A549 (cell line): Measurements from ENCODE around the gene ZNF860. TPM values are rescaled to one million over a fixed set of nuclear protein-coding genes. Genes with fewer than 3 reads are reported as not detected.
A peak's percentile ranks its signal among the peaks of the same experiment; 100 is the strongest.
"Not testable (repeated sequence)": the region's sequence is repeated elsewhere in the genome, so short reads cannot be mapped to it uniquely, and the experiment has no call there.

ENCODE experiments used
- ATAC-seq, 2 experiments: fragments of 200-7000 bp in 1 of 2; fragments of >200 bp in 1 of 2; cut with Nextera tagmentation in 1 of 2; cut with Tn5 transposase in 1 of 2; 3 replicates each; pipeline versions ENCODE4 v1.8.0 to v1.9.1; 2018 to 2020; ENCODE audit warnings: mild to moderate bottlenecking in 1 of 2, moderate library complexity in 1 of 2
- CTCF ChIA-PET: fragments of 300-600 bp; sonication (Branson Sonifier 250); formaldehyde crosslinking; extraction: SDS; loops from one replicate; lab custom pipeline; 2021; ENCODE audit warnings: antibody characterized with exemption, inconsistent platforms; lab: Yijun Ruan, JAX
- POLR2A ChIA-PET: fragments of 350-600 bp; formaldehyde crosslinking; extraction: SDS; loops from one replicate; lab custom pipeline; 2021; ENCODE audit warnings: antibody characterized with exemption, inconsistent platforms; lab: Yijun Ruan, JAX
- DNase-seq, 2 experiments: peaks; one replicate each; pipeline versions ENCODE4 v3.0.0 to v3.0.0-alpha.2; 2011 to 2016; ENCODE audit warnings: low read depth in 1 of 2, low spot score in 1 of 2
- FAIRE-seq: peaks from 2 replicates; lab custom pipeline; 2011; peaks lifted over from hg19 to GRCh38; lab: Jason Lieb, UNC
- H3K27ac ChIP-seq, 2 experiments: fragments of >200 bp; sonication (Bioruptor Twin); formaldehyde crosslinking; 3 replicates each; pipeline ENCODE4 v1.5.1; 2016 to 2017
- H3K4me1 ChIP-seq: fragments of >200 bp; sonication (Bioruptor Twin); formaldehyde crosslinking; 3 replicates; pipeline ENCODE4 v1.6.1; 2016
- H3K4me2 ChIP-seq: fragments of >200 bp; sonication (Bioruptor Twin); formaldehyde crosslinking; 3 replicates; pipeline ENCODE4 v1.6.1; 2016
- H3K4me3 ChIP-seq: fragments of >200 bp; sonication (Bioruptor Twin); formaldehyde crosslinking; 3 replicates; pipeline ENCODE4 v1.5.1; 2016
- H3K9me3 ChIP-seq: fragments of >200 bp; sonication (Bioruptor Twin); formaldehyde crosslinking; 3 replicates; pipeline ENCODE4 v1.6.1; 2016
- CBX2 ChIP-seq: fragments of 200-600 bp; sonication (generic); IDR thresholded peaks from 2 replicates; pipeline ENCODE4 v1.6.1; 2016; ENCODE audit warnings: low read depth, mild to moderate bottlenecking, borderline replicate concordance
- CBX8 ChIP-seq: fragments of 200-600 bp; sonication (generic); IDR thresholded peaks from 2 replicates; pipeline ENCODE4 v1.6.1; 2016
- CEBPB ChIP-seq, 2 experiments: fragments of >200 bp in 1 of 2; sonication (Bioruptor Twin) in 1 of 2; formaldehyde crosslinking in 1 of 2; IDR thresholded peaks; 2 replicates each; pipeline ENCODE4 v1.6.1; 2012 to 2016
- EHF ChIP-seq: fragments of 250-450 bp; sonication (Bioruptor Pico); IDR thresholded peaks from 2 replicates; pipeline ENCODE4 v1.5.0; 2020; ENCODE audit warnings: mild to moderate bottlenecking
- EHMT2 ChIP-seq: fragments of 200-600 bp; sonication (generic); IDR thresholded peaks from 2 replicates; pipeline ENCODE4 v1.6.1; 2016; ENCODE audit warnings: antibody characterized with exemption, low read depth, mild to moderate bottlenecking, moderate library complexity
- EP300 ChIP-seq, 2 experiments: fragments of >200 bp; sonication (Bioruptor Twin); formaldehyde crosslinking; IDR thresholded peaks; 2 replicates in 1 of 2; 3 replicates in 1 of 2; pipeline ENCODE4 v1.6.1; 2016 to 2017
- ESRRA ChIP-seq: fragments of 150-350 bp; IDR thresholded peaks from 2 replicates; pipeline ENCODE4 v1.6.1; 2014; ENCODE audit warnings: mild to moderate bottlenecking, low read length, borderline replicate concordance
- HMGXB4 ChIP-seq: fragments of 250-450 bp; sonication (Bioruptor Pico); IDR thresholded peaks from 2 replicates; pipeline ENCODE4 v1.5.0; 2021; ENCODE audit warnings: mild to moderate bottlenecking, moderate library complexity, borderline replicate concordance
- HOXB13 ChIP-seq: fragments of 250-450 bp; sonication (Bioruptor Pico); IDR thresholded peaks from 2 replicates; pipeline ENCODE4 v1.5.0; 2020; ENCODE audit warnings: low read depth, mild to moderate bottlenecking, moderate library complexity
- JUN ChIP-seq, 2 experiments: fragments of >200 bp; sonication (Bioruptor Twin); formaldehyde crosslinking; IDR thresholded peaks; 2 replicates in 1 of 2; 3 replicates in 1 of 2; pipeline ENCODE4 v1.6.1; 2016 to 2017
- JUNB ChIP-seq: fragments of >200 bp; sonication (Bioruptor Twin); formaldehyde crosslinking; IDR thresholded peaks from 2 replicates; pipeline ENCODE4 v1.6.1; 2016
- KDM5A ChIP-seq: fragments of 200-600 bp; sonication (generic); IDR thresholded peaks from 2 replicates; pipeline ENCODE4 v1.6.1; 2016; ENCODE audit warnings: antibody characterized with exemption, mild to moderate bottlenecking
- MAFK ChIP-seq: fragments of 450-650 bp; IDR thresholded peaks from 2 replicates; pipeline ENCODE4 v1.6.1; 2014; ENCODE audit not compliant: partially characterized antibody
- MAX ChIP-seq: IDR thresholded peaks from 2 replicates; pipeline ENCODE4 v1.6.1; 2012
- MAZ ChIP-seq: fragments of 150-350 bp; IDR thresholded peaks from 2 replicates; pipeline ENCODE4 v1.6.1; 2014; ENCODE audit warnings: antibody characterized with exemption, low read depth, low read length, borderline replicate concordance
- NPAS2 ChIP-seq: fragments of 250-450 bp; sonication (Bioruptor Pico); IDR thresholded peaks from 2 replicates; pipeline ENCODE4 v1.8.0; 2022; ENCODE audit warnings: mild to moderate bottlenecking, moderate library complexity, borderline replicate concordance
- PHF8 ChIP-seq: fragments of 200-600 bp; sonication (generic); IDR thresholded peaks from 2 replicates; pipeline ENCODE4 v1.6.1; 2016; ENCODE audit warnings: low read depth, mild to moderate bottlenecking, antibody characterized with exemption, moderate library complexity, borderline replicate concordance
- POLR2AphosphoS2 ChIP-seq: conservative IDR thresholded peaks from 2 replicates; pipeline ENCODE4 v1.6.1; 2012; ENCODE audit warnings: low read length, improper control_type of control experiment, inconsistent platforms
- RFX5 ChIP-seq: fragments of 450-650 bp; IDR thresholded peaks from 2 replicates; pipeline ENCODE4 v1.7.1; 2014; ENCODE audit warnings: antibody characterized with exemption, mild to moderate bottlenecking, moderate library complexity
- SMC3 ChIP-seq: fragments of >200 bp; sonication (Bioruptor Twin); formaldehyde crosslinking; IDR thresholded peaks from 3 replicates; pipeline ENCODE4 v1.6.1; 2018; ENCODE audit warnings: inconsistent platforms
- ZNF302 ChIP-seq: fragments of 250-450 bp; sonication (Bioruptor Pico); IDR thresholded peaks from 2 replicates; pipeline ENCODE4 v1.9.0; 2021; ENCODE audit warnings: inconsistent platforms, mild to moderate bottlenecking, moderate library complexity
- ZSCAN20 ChIP-seq: fragments of 250-450 bp; sonication (Bioruptor Pico); IDR thresholded peaks from 2 replicates; pipeline ENCODE4 v1.8.0; 2022; ENCODE audit warnings: mild to moderate bottlenecking, moderate library complexity
- WGBS: methylation state at CpG from one replicate; pipeline ENCODE4 v1.1.6; 2017; ENCODE audit errors: missing lambda C conversion rate; 5-methylcytosine and 5-hydroxymethylcytosine counted together
- polyA plus RNA-seq, 4 experiments: library from polyadenylated mRNA; depleted of rRNA in 3 of 4; stranded (reverse); fragments of >200 nt; fragmentation: RNase III in 1 of 4; extraction: RNeasy Plus Mini Kit Qiagen cat#74134 plus additional on column Dnase treatment in 1 of 4; gene quantifications; 2 replicates in 3 of 4; 3 replicates in 1 of 4; pipeline ENCODE4 v1.2.3, GENCODE V29; 2011 to 2017

ZNF860 gene
- polyA plus RNA-seq, 2 of the 4 experiments (the other 2 are of a cell fraction): 1.3 to 2.4 TPM

GRCh38 chr3:31988271-31988670, 6.7 kb downstream of the ZNF860 start:
- H3K4me2 ChIP-seq: no peak overlapping the region

GRCh38 chr3:31992995-31993394, 11.4 kb downstream of the ZNF860 start:
- 73% methylated on average over 6 of the region's 6 CpGs for WGBS
- POLR2A ChIA-PET: not testable (repeated sequence)

More at GRCh38 chr3:31988271-31988670, 6.7 kb downstream of the ZNF860 start:
- Histone ChIP-seq H3K4me3 (no peak overlapping the region), H3K27ac (no peak overlapping the region), H3K9me3 (peaks cover 57% of the 10 kb centered on the region), H3K4me1 (no peaks in the 10 kb centered on the region)
- no peak for FAIRE-seq
- WGBS: 73% methylated on average over 1 of the region's 1 CpG
- no peak for DNase-seq
- ChIA-PET POLR2A (no interaction called here), CTCF (interaction anchor here (1.2 kb wide), 1 partner anchor 30 kb away, joined by 3 read pairs; no protein-coding TSS in a partner anchor)
- TF ChIP-seq EHMT2: no peak
- TF ChIP-seq ZSCAN20 (CRISPR knock-in tag): no peak
- TF ChIP-seq SMC3: no peak
- no peak for TF ChIP-seq NPAS2 (CRISPR knock-in tag)
- TF ChIP-seq HOXB13 (CRISPR knock-in tag): no peak
- no peak for TF ChIP-seq CBX2
- TF ChIP-seq MAZ: no peak
- TF ChIP-seq EHF (CRISPR knock-in tag): no peak
- TF ChIP-seq HMGXB4 (CRISPR knock-in tag): no peak
- no peak for TF ChIP-seq CBX8
- no peak for TF ChIP-seq ESRRA
- no peak for TF ChIP-seq PHF8
- TF ChIP-seq MAX: no peak
- no peak for TF ChIP-seq CEBPB (IDR thresholded peaks at IDR 0.05)
- TF ChIP-seq EP300 (IDR thresholded peaks at IDR 0.05): no peak
- no peak for TF ChIP-seq JUNB
- no peak for TF ChIP-seq ZNF302 (CRISPR knock-in tag)
- TF ChIP-seq RFX5: no peak
- TF ChIP-seq JUN (IDR thresholded peaks at IDR 0.05): no peak
- TF ChIP-seq, all 56 proteins: peak for 0
- no peak for ATAC-seq

GRCh38 chr3:31993843-31994242, 12.3 kb downstream of the ZNF860 start:
- Histone ChIP-seq H3K27ac (no peak overlapping the region), H3K4me2 (no peak overlapping the region), H3K4me3 (no peak overlapping the region), H3K9me3 (peaks cover 53% of the 10 kb centered on the region), H3K4me1 (no peaks in the 10 kb centered on the region)
- CTCF ChIA-PET: no interaction called here
- FAIRE-seq (no peak), ATAC-seq (no peak), DNase-seq (no peak)
- POLR2A ChIA-PET: no interaction called here
- 82% methylated on average over 1 of the region's 1 CpG for WGBS
- TF ChIP-seq KDM5A (no peak), POLR2AphosphoS2 (no peak), MAFK (peak; percentile 82)

More at GRCh38 chr3:31992995-31993394, 11.4 kb downstream of the ZNF860 start:
- H3K4me3 ChIP-seq, H3K4me1 ChIP-seq, H3K4me2 ChIP-seq, FAIRE-seq, DNase-seq, CTCF ChIA-PET, ATAC-seq, H3K27ac ChIP-seq: not testable (repeated sequence)
- peaks cover 60% of the 10 kb centered on the region for H3K9me3 ChIP-seq

- H3K27ac ChIP-seq, CTCF ChIA-PET, ATAC-seq, H3K4me3 ChIP-seq, H3K4me2 ChIP-seq, FAIRE-seq, H3K4me1 ChIP-seq, DNase-seq, POLR2A ChIA-PET: not testable (repeated sequence)
- peaks cover 44% of the 10 kb centered on the region for H3K9me3 ChIP-seq
- 57% methylated on average over 5 of the region's 5 CpGs for WGBS
Observed at GRCh38 chr3:31995026-31995425, 13.5 kb downstream of the ZNF860 start.
